ENCODE results near the gene AFG1L. TPM values are rescaled to one million over a fixed set of nuclear protein-coding genes. Genes with fewer than 3 reads are reported as not detected.

The AFG1L gene
- total RNA-seq, 1 donor from 2014 or later: 2.6 TPM

- FAIRE-seq: no peak
- no peak for TF ChIP-seq CTCF (IDR thresholded peaks at IDR 0.05; ENCODE audit: insufficient read depth, low read length, severe bottlenecking)
- no peak overlapping the region for H3K4me3 ChIP-seq (ENCODE audit: low read depth, low read length)
- H3K27me3 ChIP-seq (ENCODE audit: control insufficient read depth, insufficient read depth, low read length): no peaks in the 10 kb centered on the region
- no peaks in the 10 kb centered on the region for H3K36me3 ChIP-seq (ENCODE audit: control insufficient read depth, insufficient read depth, low read length)
- no peak for DNase-seq (ENCODE audit: low read depth)
Observed at GRCh38 chr6:108253241-108253640, 41.6 kb upstream of the AFG1L start.

GRCh38 chr6:108254433-108255410 lies 40.1 kb upstream of the AFG1L start:
- DNase-seq (ENCODE audit: low read depth) (no peak), FAIRE-seq (no peak)
- no peak overlapping the region for H3K4me3 ChIP-seq (ENCODE audit: low read depth, low read length)
- no peaks in the 10 kb centered on the region for H3K36me3 ChIP-seq (ENCODE audit: control insufficient read depth, insufficient read depth, low read length)
- no peaks in the 10 kb centered on the region for H3K27me3 ChIP-seq (ENCODE audit: control insufficient read depth, insufficient read depth, low read length)
- TF ChIP-seq CTCF (IDR thresholded peaks at IDR 0.05; ENCODE audit: insufficient read depth, low read length, severe bottlenecking): no peak

- H3K36me3 ChIP-seq (ENCODE audit: control insufficient read depth, insufficient read depth, low read length): no peaks in the 10 kb centered on the region
- H3K27me3 ChIP-seq (ENCODE audit: control insufficient read depth, insufficient read depth, low read length): no peaks in the 10 kb centered on the region
- FAIRE-seq (no peak), DNase-seq (ENCODE audit: low read depth) (peak; percentile 40)
- TF ChIP-seq CTCF (IDR thresholded peaks at IDR 0.05; ENCODE audit: insufficient read depth, low read length, severe bottlenecking): no peak
- H3K4me3 ChIP-seq (ENCODE audit: low read depth, low read length): peak overlapping the region; percentile 91
Observed at GRCh38 chr6:108260126-108260808, 34.6 kb upstream of the AFG1L start.

GRCh38 chr6:108260809-108261569 lies 33.9 kb upstream of the AFG1L start, which contains the start of gene SNX3:
TSS of gene SNX3 (minus strand) at chr6:108261040. CDS start at chr6:108260921, 119 bp downstream.
- FAIRE-seq (no peak), DNase-seq (ENCODE audit: low read depth) (peak; percentile 89)
- peak within 1 kb of the TSS; percentile 91 for H3K4me3 ChIP-seq (ENCODE audit: low read depth, low read length)
- peak; percentile 13 for TF ChIP-seq CTCF (IDR thresholded peaks at IDR 0.05; ENCODE audit: insufficient read depth, low read length, severe bottlenecking)
- no peaks in the 10 kb centered on the region for H3K27me3 ChIP-seq (ENCODE audit: control insufficient read depth, insufficient read depth, low read length)
- H3K36me3 ChIP-seq (ENCODE audit: control insufficient read depth, insufficient read depth, low read length): no peaks in the 10 kb centered on the region

GRCh38 chr6:108263371-108263770 lies 31.5 kb upstream of the AFG1L start:
- Histone ChIP-seq H3K36me3 (ENCODE audit: control insufficient read depth, insufficient read depth, low read length) (no peaks in the 10 kb centered on the region), H3K27me3 (ENCODE audit: control insufficient read depth, insufficient read depth, low read length) (no peaks in the 10 kb centered on the region), H3K4me3 (ENCODE audit: low read depth, low read length) (no peak overlapping the region)
- no peak for FAIRE-seq
- TF ChIP-seq CTCF (IDR thresholded peaks at IDR 0.05; ENCODE audit: insufficient read depth, low read length, severe bottlenecking): no peak
- no peak for DNase-seq (ENCODE audit: low read depth)
